SK-N-SH treated with all-trans-retinoic acid at 6 μM for 48 hours (cell line): ENCODE results near the gene ATP6V1C2.
"Not testable (repeated sequence)": the region's sequence is repeated elsewhere in the genome, so short reads cannot be mapped to it uniquely, and the experiment has no call there.

ENCODE experiments used
- ATAC-seq: fragments of 200-7000 bp; cut with Tn5 transposase; 3 replicates; pipeline ENCODE4 v1.9.1; 2020; ENCODE audit warnings: mild to moderate bottlenecking, moderate library complexity
- ARNTL ChIP-seq: fragments of 450-650 bp; formaldehyde crosslinking; IDR thresholded peaks from 2 replicates; pipeline ENCODE4 v1.5.0; 2020; ENCODE audit warnings: low read depth, mild to moderate bottlenecking, moderate library complexity, borderline replicate concordance
- BACH2 ChIP-seq: fragments of 250-450 bp; sonication (Bioruptor Pico); IDR thresholded peaks from 2 replicates; pipeline ENCODE4 v1.9.0; 2021; ENCODE audit warnings: mild to moderate bottlenecking, borderline replicate concordance
- CSDC2 ChIP-seq: fragments of 250-450 bp; sonication (Bioruptor Pico); IDR thresholded peaks from 2 replicates; pipeline ENCODE4 v1.5.0; 2020; ENCODE audit warnings: mild to moderate bottlenecking, moderate library complexity
- ESRRG ChIP-seq: fragments of 250-450 bp; sonication (Bioruptor Pico); IDR thresholded peaks from 2 replicates; pipeline ENCODE4 v1.6.1; 2021; ENCODE audit warnings: mild to moderate bottlenecking
- GLIS3 ChIP-seq: fragments of 250-450 bp; sonication (Bioruptor Pico); IDR thresholded peaks from 2 replicates; pipeline ENCODE4 v1.5.0; 2020; ENCODE audit warnings: mild to moderate bottlenecking, moderate library complexity
- ISL1 ChIP-seq: fragments of 250-450 bp; sonication (Bioruptor Pico); IDR thresholded peaks from 2 replicates; pipeline ENCODE4 v2.1.2; 2022; ENCODE audit warnings: mild to moderate bottlenecking, moderate library complexity
- OSR1 ChIP-seq: fragments of 250-450 bp; sonication (Bioruptor Pico); IDR thresholded peaks from 2 replicates; pipeline ENCODE4 v1.8.0; 2022; ENCODE audit warnings: moderate library complexity, mild to moderate bottlenecking, inconsistent platforms
- PPARA ChIP-seq: fragments of 250-450 bp; sonication (Bioruptor Pico); IDR thresholded peaks from 2 replicates; pipeline ENCODE4 v1.5.0; 2020; ENCODE audit warnings: mild to moderate bottlenecking, borderline replicate concordance
- RARB ChIP-seq: fragments of 250-450 bp; sonication (Bioruptor Pico); IDR thresholded peaks from 2 replicates; pipeline ENCODE4 v1.8.0; 2021; ENCODE audit warnings: mild to moderate bottlenecking, moderate library complexity
- SNAI2 ChIP-seq: fragments of 250-450 bp; sonication (Bioruptor Pico); IDR thresholded peaks from 2 replicates; pipeline ENCODE4 v1.5.0; 2020; ENCODE audit warnings: mild to moderate bottlenecking, moderate library complexity
- TCF4 ChIP-seq: fragments of 250-450 bp; sonication (Bioruptor Pico); IDR thresholded peaks from 2 replicates; pipeline ENCODE4 v1.8.0; 2021; ENCODE audit warnings: mild to moderate bottlenecking, moderate library complexity, borderline replicate concordance
- TOX ChIP-seq: fragments of 250-450 bp; sonication (Bioruptor Pico); IDR thresholded peaks from 2 replicates; pipeline ENCODE4 v1.8.0; 2021; ENCODE audit warnings: mild to moderate bottlenecking, moderate library complexity, borderline replicate concordance
- ZC3H10 ChIP-seq: fragments of 250-450 bp; sonication (Bioruptor Pico); IDR thresholded peaks from 2 replicates; pipeline ENCODE4 v1.5.1; 2021; ENCODE audit warnings: mild to moderate bottlenecking, moderate library complexity
- ZFP3 ChIP-seq: fragments of 250-450 bp; sonication (Bioruptor Pico); IDR thresholded peaks from 2 replicates; pipeline ENCODE4 v1.5.0; 2020; ENCODE audit warnings: mild to moderate bottlenecking, moderate library complexity
- ZFP30 ChIP-seq: fragments of 450-650 bp; formaldehyde crosslinking; IDR thresholded peaks from 2 replicates; pipeline ENCODE4 v1.5.0; 2022; ENCODE audit warnings: mild to moderate bottlenecking, moderate library complexity
- ZNF565 ChIP-seq: fragments of 450-650 bp; formaldehyde crosslinking; conservative IDR thresholded peaks from 2 replicates; pipeline ENCODE4 v1.5.0; 2020; ENCODE audit warnings: low read depth, mild to moderate bottlenecking, moderate library complexity
- ZNF70 ChIP-seq: fragments of 450-650 bp; formaldehyde crosslinking; IDR thresholded peaks from 2 replicates; pipeline ENCODE4 v1.5.0; 2020; ENCODE audit warnings: mild to moderate bottlenecking, moderate library complexity
- ZNF8 ChIP-seq: fragments of 450-650 bp; formaldehyde crosslinking; IDR thresholded peaks from 2 replicates; pipeline ENCODE4 v1.5.0; 2020; ENCODE audit warnings: mild to moderate bottlenecking, moderate library complexity
- TF ChIP-seq, protein P1 (sequence below): fragments of 250-450 bp; sonication (Bioruptor Pico); IDR thresholded peaks from 2 replicates; pipeline ENCODE4 v1.5.1; 2021; ENCODE audit warnings: mild to moderate bottlenecking, moderate library complexity
- TF ChIP-seq, protein P2 (sequence below): fragments of 250-450 bp; sonication (Bioruptor Pico); IDR thresholded peaks from 2 replicates; pipeline ENCODE4 v1.8.0; 2021; ENCODE audit warnings: low read depth, mild to moderate bottlenecking, moderate library complexity, borderline replicate concordance
- TF ChIP-seq, protein P3 (sequence below): fragments of 250-450 bp; sonication (Bioruptor Pico); IDR thresholded peaks from 2 replicates; pipeline ENCODE4 v1.5.1; 2020; ENCODE audit warnings: low read depth, mild to moderate bottlenecking, moderate library complexity

The ATP6V1C2 gene

DNA sequence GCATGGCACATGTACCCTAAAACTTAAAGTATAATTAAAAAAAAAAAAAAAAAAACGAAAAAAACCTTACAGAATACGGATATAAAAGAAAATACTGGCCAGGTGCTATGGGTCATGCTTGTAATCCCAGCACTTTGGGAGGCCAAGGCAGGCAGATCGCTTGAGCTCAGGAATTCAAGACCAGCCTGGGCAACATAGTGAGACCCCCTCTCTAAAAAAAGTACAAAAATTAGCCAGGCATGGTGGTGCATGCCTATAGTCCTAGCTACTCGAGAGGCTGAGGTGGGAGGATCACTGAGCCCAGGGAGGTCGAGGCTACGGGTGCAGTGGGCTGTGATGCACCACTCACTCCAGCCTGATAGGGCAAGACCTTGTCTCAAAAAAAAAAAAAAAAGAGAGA is 84.6 kb downstream of the ATP6V1C2 start:
- ATAC-seq: not testable (repeated sequence)

DNA sequence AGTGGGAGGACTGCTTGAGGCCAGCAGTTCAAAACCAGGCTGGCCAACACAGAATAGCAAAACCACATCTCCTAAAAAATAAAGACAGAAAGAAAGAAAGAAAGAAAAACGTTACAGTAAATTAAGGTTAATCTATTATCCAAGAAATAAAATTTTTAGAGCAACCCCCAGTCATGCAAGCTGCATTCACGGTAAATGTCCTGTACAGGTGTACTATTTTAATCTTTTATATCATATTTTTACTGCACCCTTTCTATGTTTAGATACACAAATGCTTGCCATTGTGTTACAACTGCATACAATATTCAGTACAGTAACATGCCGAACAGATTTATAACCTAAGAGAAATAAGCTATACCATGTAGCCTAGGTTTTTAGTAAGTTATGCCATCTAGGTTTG is 85.1 kb downstream of the ATP6V1C2 start:
- TF ChIP-seq OSR1 (CRISPR knock-in tag) (no peak), ZC3H10 (no peak), CSDC2 (CRISPR knock-in tag) (no peak), ISL1 (CRISPR knock-in tag) (no peak), ZNF70 (no peak), ZNF565 (CRISPR knock-in tag) (no peak), TCF4 (CRISPR knock-in tag) (no peak), ZFP30 (no peak), ZFP3 (CRISPR knock-in tag) (no peak)
- TF ChIP-seq, protein P1, sequence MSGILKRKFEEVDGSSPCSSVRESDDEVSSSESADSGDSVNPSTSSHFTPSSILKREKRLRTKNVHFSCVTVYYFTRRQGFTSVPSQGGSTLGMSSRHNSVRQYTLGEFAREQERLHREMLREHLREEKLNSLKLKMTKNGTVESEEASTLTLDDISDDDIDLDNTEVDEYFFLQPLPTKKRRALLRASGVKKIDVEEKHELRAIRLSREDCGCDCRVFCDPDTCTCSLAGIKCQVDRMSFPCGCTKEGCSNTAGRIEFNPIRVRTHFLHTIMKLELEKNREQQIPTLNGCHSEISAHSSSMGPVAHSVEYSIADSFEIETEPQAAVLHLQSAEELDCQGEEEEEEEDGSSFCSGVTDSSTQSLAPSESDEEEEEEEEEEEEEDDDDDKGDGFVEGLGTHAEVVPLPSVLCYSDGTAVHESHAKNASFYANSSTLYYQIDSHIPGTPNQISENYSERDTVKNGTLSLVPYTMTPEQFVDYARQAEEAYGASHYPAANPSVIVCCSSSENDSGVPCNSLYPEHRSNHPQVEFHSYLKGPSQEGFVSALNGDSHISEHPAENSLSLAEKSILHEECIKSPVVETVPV (CRISPR knock-in tag): no peak

DNA sequence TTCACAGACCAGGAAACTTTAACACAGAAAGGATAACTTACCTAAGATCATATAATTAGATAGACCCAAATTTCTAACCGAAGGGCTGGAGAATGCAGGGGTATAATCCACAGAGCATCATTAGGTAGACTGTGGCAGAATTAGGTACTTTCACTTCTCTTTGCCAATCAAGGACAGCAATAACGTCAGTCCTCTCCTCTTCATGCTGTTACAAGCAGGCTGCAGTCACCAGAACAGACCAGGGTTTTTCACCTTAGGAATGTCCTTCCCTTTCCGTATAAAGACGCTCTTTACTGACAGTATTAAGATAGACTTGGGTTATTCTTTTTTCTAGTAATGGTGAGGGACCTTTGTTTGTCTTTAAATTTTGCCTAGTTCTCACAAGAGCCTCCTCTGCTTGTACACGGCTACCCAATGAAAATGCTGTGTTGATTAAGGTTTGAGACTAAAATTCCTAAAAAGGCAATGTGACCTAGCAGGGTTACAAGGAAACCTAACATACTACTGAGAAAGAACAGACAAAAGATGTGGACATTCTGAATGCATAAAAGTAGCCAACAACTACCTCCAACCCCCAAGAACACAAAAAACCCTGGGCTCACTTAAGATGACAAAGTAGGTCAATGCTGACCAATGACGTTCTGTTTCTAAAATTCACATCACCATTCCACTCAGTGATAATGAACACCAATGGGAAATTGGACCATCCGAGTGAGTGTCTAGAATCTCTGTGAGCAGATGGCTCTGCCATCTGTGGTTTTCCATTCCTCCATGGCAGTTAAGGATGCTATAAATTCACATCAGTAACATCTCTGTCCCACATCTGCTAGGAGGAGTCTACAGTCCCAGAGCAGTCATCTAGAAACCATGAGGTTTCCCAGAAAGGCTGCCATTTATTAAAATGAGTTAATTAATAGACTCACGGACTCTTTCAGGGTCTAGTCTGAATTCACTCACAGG is 89.1 kb downstream of the ATP6V1C2 start:
- peak; percentile 95 for TF ChIP-seq TCF4 (CRISPR knock-in tag)
- TF ChIP-seq ESRRG (CRISPR knock-in tag): no peak
- TF ChIP-seq ZNF8 (CRISPR knock-in tag): no peak
- TF ChIP-seq ISL1 (CRISPR knock-in tag): 0 out of 2 replicates have a peak, but pooled peaks have one; percentile 7
- no peak; the same call in 2 of the 3 replicates for ATAC-seq

More for the DNA sequence above, 85.1 kb downstream of the ATP6V1C2 start:
- ATAC-seq: no peak

DNA sequence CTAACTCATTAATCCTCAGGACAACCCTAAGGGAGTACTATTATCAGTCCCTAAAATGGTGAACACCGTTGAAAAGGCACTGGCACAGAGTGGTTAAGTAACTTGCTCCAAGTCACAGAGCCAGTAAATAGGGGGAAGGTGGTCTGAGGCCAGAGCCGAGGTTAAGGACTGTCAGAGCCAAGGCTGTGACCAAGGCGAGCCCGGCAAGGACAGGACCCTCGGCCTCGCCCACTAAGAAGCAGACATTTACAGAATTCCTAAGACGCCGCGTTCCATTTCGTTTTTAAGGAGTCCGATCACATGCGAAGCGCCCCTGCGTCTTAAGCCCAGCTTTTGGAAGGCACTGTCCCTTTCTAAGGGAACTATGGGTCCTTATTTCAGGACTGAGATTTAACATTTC is 90.1 kb downstream of the ATP6V1C2 start:
- no peak for TF ChIP-seq ZNF8 (CRISPR knock-in tag)
- TF ChIP-seq BACH2 (CRISPR knock-in tag): no peak
- no peak for TF ChIP-seq CSDC2 (CRISPR knock-in tag)
- TF ChIP-seq ZFP3 (CRISPR knock-in tag): no peak
- no peak for TF ChIP-seq TCF4 (CRISPR knock-in tag)
- TF ChIP-seq, protein P1 (CRISPR knock-in tag): no peak
- TF ChIP-seq, protein P2, sequence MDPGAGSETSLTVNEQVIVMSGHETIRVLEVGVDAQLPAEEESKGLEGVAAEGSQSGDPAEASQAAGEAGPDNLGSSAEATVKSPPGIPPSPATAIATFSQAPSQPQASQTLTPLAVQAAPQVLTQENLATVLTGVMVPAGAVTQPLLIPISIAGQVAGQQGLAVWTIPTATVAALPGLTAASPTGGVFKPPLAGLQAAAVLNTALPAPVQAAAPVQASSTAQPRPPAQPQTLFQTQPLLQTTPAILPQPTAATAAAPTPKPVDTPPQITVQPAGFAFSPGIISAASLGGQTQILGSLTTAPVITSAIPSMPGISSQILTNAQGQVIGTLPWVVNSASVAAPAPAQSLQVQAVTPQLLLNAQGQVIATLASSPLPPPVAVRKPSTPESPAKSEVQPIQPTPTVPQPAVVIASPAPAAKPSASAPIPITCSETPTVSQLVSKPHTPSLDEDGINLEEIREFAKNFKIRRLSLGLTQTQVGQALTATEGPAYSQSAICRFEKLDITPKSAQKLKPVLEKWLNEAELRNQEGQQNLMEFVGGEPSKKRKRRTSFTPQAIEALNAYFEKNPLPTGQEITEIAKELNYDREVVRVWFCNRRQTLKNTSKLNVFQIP (CRISPR knock-in tag): no peak
- TF ChIP-seq OSR1 (CRISPR knock-in tag): no peak
- TF ChIP-seq PPARA: no peak
- no peak for TF ChIP-seq SNAI2
- no peak for TF ChIP-seq ZNF565 (CRISPR knock-in tag)
- no peak for TF ChIP-seq RARB
- no peak for TF ChIP-seq ZNF70
- TF ChIP-seq ISL1 (CRISPR knock-in tag): no peak
- no peak for TF ChIP-seq TOX (CRISPR knock-in tag)
- TF ChIP-seq ZFP30: no peak
- TF ChIP-seq GLIS3 (CRISPR knock-in tag): no peak
- no peak for TF ChIP-seq ARNTL (CRISPR knock-in tag)
- no peak for TF ChIP-seq ZC3H10
- TF ChIP-seq, protein P3, sequence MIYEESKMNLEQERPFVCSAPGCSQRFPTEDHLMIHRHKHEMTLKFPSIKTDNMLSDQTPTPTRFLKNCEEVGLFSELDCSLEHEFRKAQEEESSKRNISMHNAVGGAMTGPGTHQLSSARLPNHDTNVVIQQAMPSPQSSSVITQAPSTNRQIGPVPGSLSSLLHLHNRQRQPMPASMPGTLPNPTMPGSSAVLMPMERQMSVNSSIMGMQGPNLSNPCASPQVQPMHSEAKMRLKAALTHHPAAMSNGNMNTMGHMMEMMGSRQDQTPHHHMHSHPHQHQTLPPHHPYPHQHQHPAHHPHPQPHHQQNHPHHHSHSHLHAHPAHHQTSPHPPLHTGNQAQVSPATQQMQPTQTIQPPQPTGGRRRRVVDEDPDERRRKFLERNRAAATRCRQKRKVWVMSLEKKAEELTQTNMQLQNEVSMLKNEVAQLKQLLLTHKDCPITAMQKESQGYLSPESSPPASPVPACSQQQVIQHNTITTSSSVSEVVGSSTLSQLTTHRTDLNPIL (CRISPR knock-in tag): no peak
- no peak for ATAC-seq
